IPS DF 19.7 (cell line): ENCODE measurements around the gene ATF5.
"Not testable (repeated sequence)": the region's sequence is repeated elsewhere in the genome, so short reads cannot be mapped to it uniquely, and the experiment has no call there.

ENCODE experiments used
- DNase-seq: peaks from one replicate; pipeline ENCODE4 v3.0.0-alpha.2; 2013; ENCODE audit warnings: low read depth, low spot score

The ATF5 gene

GRCh38 chr19:49949742-49950589 is 21.0 kb downstream of the ATF5 start:
- no peak for DNase-seq

GRCh38 chr19:49950590-49950948 is 21.6 kb downstream of the ATF5 start:
- DNase-seq: no peak

GRCh38 chr19:49950956-49951526 is 22.0 kb downstream of the ATF5 start:
- DNase-seq: no peak

- DNase-seq: no peak
These were observed 22.9 kb downstream of the ATF5 start for GRCh38 chr19:49951806-49952478.

- no peak for DNase-seq
These were observed 23.5 kb downstream of the ATF5 start for GRCh38 chr19:49952479-49952836.

GRCh38 chr19:49952906-49953305 is 23.9 kb downstream of the ATF5 start:
- no peak for DNase-seq

GRCh38 chr19:49953416-49953815 is 24.4 kb downstream of the ATF5 start:
- DNase-seq: no peak

GRCh38 chr19:49954092-49954829 is 25.3 kb downstream of the ATF5 start:
- DNase-seq: no peak

- no peak for DNase-seq
These were observed 25.9 kb downstream of the ATF5 start for GRCh38 chr19:49954933-49955332.

- DNase-seq: no peak
These were observed 27.1 kb downstream of the ATF5 start for GRCh38 chr19:49956115-49956495.

- DNase-seq: no peak
These were observed 28.4 kb downstream of the ATF5 start for GRCh38 chr19:49957262-49957915.

- not testable (repeated sequence) for DNase-seq
These were observed 29.1 kb downstream of the ATF5 start for GRCh38 chr19:49958144-49958543.

GRCh38 chr19:49958596-49958995 is 29.6 kb downstream of the ATF5 start:
- DNase-seq: not testable (repeated sequence)

- DNase-seq: not testable (repeated sequence)
These were observed 30.9 kb downstream of the ATF5 start for GRCh38 chr19:49959892-49960291.

GRCh38 chr19:49960980-49961379 is 32.0 kb downstream of the ATF5 start, which contains the start of gene SIGLEC11:
TSS of gene SIGLEC11 (minus strand) at chr19:49961172. CDS start at chr19:49961081, 91 bp downstream.
- not testable (repeated sequence) for DNase-seq

GRCh38 chr19:49968279-49968922 is 39.4 kb downstream of the ATF5 start:
- no peak for DNase-seq

GRCh38 chr19:49969355-49969754 is 40.4 kb downstream of the ATF5 start:
- DNase-seq: not testable (repeated sequence)

- DNase-seq: no peak
These were observed 43.0 kb downstream of the ATF5 start for GRCh38 chr19:49971991-49972411.

GRCh38 chr19:49972841-49973240 is 43.8 kb downstream of the ATF5 start:
- DNase-seq: no peak

GRCh38 chr19:49973987-49974386 is 45.0 kb downstream of the ATF5 start:
- DNase-seq: no peak

- DNase-seq: no peak
These were observed 46.0 kb downstream of the ATF5 start for GRCh38 chr19:49975051-49975450.
